Osteoblast (primary cell): ENCODE results near the gene SNCB. TPM values are rescaled to one million over a fixed set of nuclear protein-coding genes. Genes with fewer than 3 reads are reported as not detected.

Experiments used
- DNase-seq: peaks from one replicate; pipeline ENCODE4 v3.0.0; 2011; ENCODE audit warnings: low spot score, mixed read lengths; ENCODE audit not compliant: insufficient read length; ENCODE audit errors: missing footprints
- H2AFZ ChIP-seq: 2 replicates; pipeline ENCODE4 v1.6.0; 2011; ENCODE audit warnings: mild to moderate bottlenecking, low read length
- H3K27ac ChIP-seq: 2 replicates; pipeline ENCODE4 v1.5.1; 2011; ENCODE audit warnings: mild to moderate bottlenecking, low read depth, low read length, moderate library complexity
- H3K27me3 ChIP-seq: 2 replicates; pipeline ENCODE4 v1.6.0; 2012; ENCODE audit warnings: mild to moderate bottlenecking, control low read depth, inconsistent platforms, low read length, moderate library complexity; ENCODE audit not compliant: insufficient read depth
- H3K36me3 ChIP-seq: 2 replicates; pipeline ENCODE4 v1.5.1; 2011; ENCODE audit warnings: mild to moderate bottlenecking, low read length, control low read depth, moderate library complexity; ENCODE audit not compliant: insufficient read depth
- H3K4me1 ChIP-seq: 2 replicates; pipeline ENCODE4 v1.5.1; 2011; ENCODE audit warnings: mild to moderate bottlenecking, low read length, control low read depth, moderate library complexity; ENCODE audit not compliant: insufficient read depth
- H3K4me2 ChIP-seq: 2 replicates; pipeline ENCODE4 v1.6.0; 2011; ENCODE audit warnings: mild to moderate bottlenecking, low read length; ENCODE audit not compliant: insufficient read depth
- H3K4me3 ChIP-seq: fragments of 200-600 bp; sonication (generic); 3 replicates; pipeline ENCODE4 v1.5.1; 2012; ENCODE audit warnings: mild to moderate bottlenecking, low read length, inconsistent platforms; ENCODE audit not compliant: insufficient read depth
- H3K79me2 ChIP-seq: 2 replicates; pipeline ENCODE4 v1.6.0; 2012; ENCODE audit warnings: mild to moderate bottlenecking, low read length, control low read depth, inconsistent platforms; ENCODE audit not compliant: insufficient read depth
- H3K9me3 ChIP-seq: 2 replicates; pipeline ENCODE4 v1.5.1; 2011; ENCODE audit warnings: low read depth, low read length, control low read depth
- H4K20me1 ChIP-seq: 2 replicates; pipeline ENCODE4 v1.6.0; 2012; ENCODE audit warnings: mild to moderate bottlenecking, low read length, control low read depth; ENCODE audit not compliant: insufficient read depth
- CTCF ChIP-seq: IDR thresholded peaks from 2 replicates; pipeline ENCODE4 v1.5.1; 2011; ENCODE audit warnings: mild to moderate bottlenecking, low read depth, low read length, moderate library complexity; ENCODE audit errors: extremely low read depth
- total RNA-seq: library from RNA; depleted of rRNA; stranded (reverse); fragments of >200 nt; gene quantifications from 2 replicates; pipeline ENCODE4 v1.2.3, GENCODE V29; 2012

Gene SNCB
- total RNA-seq: not detected in 2 replicates

- no peaks in the 10 kb centered on the region for H3K9me3 ChIP-seq
- peak; percentile 95 for DNase-seq
- peaks cover 85% of the 10 kb centered on the region for H3K27me3 ChIP-seq
- TF ChIP-seq CTCF: no peak
- no peaks in the 10 kb centered on the region for H3K4me1 ChIP-seq
- H4K20me1 ChIP-seq: peaks cover 6% of the 10 kb centered on the region
- no peak within 1 kb of the TSS for H3K27ac ChIP-seq
- H3K4me3 ChIP-seq: peak within 1 kb of the TSS; percentile 61
- H3K36me3 ChIP-seq: no peaks in the 10 kb centered on the region
- no peak within 1 kb of the TSS for H2AFZ ChIP-seq
- H3K79me2 ChIP-seq: no peaks in the 10 kb centered on the region
- peak within 1 kb of the TSS; percentile 76 for H3K4me2 ChIP-seq
Observed at GRCh38 chr5:176629853-176630680, at the start of gene SNCB, which contains the start of gene EIF4E1B. Gene SNCB, minus strand, starts transcription at chr5:176630534. Its CDS starts 880 bp downstream, at chr5:176629654. Gene EIF4E1B, plus strand, starts transcription at chr5:176630675. Its CDS starts 12,113 bp downstream, at chr5:176642788.

DNA sequence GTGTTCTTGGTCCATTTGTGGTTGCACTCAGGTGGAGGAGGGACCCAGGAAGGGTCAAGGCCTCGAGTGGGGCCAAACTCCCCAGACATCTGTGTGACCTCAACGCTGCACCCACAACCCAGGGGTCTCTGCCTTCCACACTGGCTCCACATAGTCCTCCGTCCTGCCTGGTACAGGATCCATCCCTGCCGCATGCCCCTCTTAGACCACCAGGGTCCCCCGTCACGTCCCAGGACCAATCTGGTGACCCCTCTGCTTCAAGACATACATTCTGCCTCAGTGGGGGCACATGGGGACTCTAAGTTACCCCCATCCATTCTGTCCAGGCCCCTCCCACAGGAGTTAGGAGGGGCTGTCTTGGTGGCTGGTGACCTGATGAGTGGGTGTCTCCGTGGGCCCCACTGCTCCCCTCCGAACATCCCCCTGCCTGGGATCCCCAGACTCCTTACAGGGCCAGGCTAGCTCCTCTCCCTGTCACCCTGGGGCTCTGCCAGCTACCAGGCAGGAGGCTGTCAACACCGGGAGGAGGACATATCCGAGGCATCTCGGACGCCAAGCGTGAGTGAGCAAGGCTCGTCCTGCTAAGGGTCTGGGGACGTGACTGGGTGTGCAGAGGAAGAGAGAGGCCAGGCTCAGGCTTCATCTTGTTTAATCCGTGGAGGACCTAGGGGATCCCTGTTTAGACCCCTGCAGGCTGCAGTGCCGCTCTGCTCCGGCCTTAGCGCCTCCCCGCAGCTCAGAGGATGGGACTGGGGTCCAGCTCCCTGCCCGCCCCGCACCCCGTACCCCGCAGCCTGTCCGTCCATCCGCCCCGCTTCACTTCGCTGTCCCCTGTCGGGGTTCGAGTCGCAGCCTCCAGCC is 49.3 kb upstream of the SNCB start:
- Histone ChIP-seq H2AFZ (no peak overlapping the region), H3K4me3 (peak overlapping the region; percentile 16), H3K9me3 (no peaks in the 10 kb centered on the region), H3K27me3 (peaks cover 54% of the 10 kb centered on the region), H3K4me2 (no peak overlapping the region), H4K20me1 (no peaks in the 10 kb centered on the region), H3K79me2 (no peaks in the 10 kb centered on the region), H3K4me1 (peaks cover 10% of the 10 kb centered on the region), H3K27ac (no peak overlapping the region), H3K36me3 (no peaks in the 10 kb centered on the region)
- peak; percentile 77 for DNase-seq
- TF ChIP-seq CTCF: no peak

DNA sequence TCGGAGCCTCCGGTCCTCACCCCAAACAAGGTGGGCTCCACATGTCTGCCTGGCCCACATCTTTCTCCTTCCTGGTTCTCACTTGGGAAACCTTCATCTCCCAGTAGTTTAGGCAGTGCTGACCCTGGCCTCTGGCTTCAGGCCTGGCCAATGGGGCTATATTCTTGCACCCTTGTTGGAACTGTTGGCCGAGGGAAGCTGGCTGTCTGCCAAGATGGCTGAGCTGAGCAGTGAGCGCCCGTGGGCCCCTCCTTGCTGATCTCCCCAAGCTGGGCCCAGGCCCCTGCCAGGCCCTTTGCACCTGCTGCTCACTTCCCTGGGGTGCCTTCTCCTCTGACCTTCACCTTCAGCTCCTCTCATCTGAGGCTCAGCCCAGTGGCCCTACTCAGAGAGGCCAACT is 48.2 kb upstream of the SNCB start:
- H4K20me1 ChIP-seq: no peaks in the 10 kb centered on the region
- no peak overlapping the region for H3K27ac ChIP-seq
- no peak overlapping the region for H2AFZ ChIP-seq
- no peak for TF ChIP-seq CTCF
- peaks cover 10% of the 10 kb centered on the region for H3K4me1 ChIP-seq
- H3K79me2 ChIP-seq: no peaks in the 10 kb centered on the region
- H3K4me3 ChIP-seq: no peak overlapping the region
- peaks cover 48% of the 10 kb centered on the region for H3K27me3 ChIP-seq
- H3K9me3 ChIP-seq: no peaks in the 10 kb centered on the region
- no peak overlapping the region for H3K4me2 ChIP-seq
- no peaks in the 10 kb centered on the region for H3K36me3 ChIP-seq
- DNase-seq: no peak
